ENCODE measurements around the gene DENND2A. TPM values are rescaled to one million over a fixed set of nuclear protein-coding genes. Genes with fewer than 3 reads are reported as not detected.
"Not testable (repeated sequence)": the region's sequence is repeated elsewhere in the genome, so short reads cannot be mapped to it uniquely, and the experiment has no call there.

Gene DENND2A
- total RNA-seq, 2 donors from 2014 or later, result not detected

DNA sequence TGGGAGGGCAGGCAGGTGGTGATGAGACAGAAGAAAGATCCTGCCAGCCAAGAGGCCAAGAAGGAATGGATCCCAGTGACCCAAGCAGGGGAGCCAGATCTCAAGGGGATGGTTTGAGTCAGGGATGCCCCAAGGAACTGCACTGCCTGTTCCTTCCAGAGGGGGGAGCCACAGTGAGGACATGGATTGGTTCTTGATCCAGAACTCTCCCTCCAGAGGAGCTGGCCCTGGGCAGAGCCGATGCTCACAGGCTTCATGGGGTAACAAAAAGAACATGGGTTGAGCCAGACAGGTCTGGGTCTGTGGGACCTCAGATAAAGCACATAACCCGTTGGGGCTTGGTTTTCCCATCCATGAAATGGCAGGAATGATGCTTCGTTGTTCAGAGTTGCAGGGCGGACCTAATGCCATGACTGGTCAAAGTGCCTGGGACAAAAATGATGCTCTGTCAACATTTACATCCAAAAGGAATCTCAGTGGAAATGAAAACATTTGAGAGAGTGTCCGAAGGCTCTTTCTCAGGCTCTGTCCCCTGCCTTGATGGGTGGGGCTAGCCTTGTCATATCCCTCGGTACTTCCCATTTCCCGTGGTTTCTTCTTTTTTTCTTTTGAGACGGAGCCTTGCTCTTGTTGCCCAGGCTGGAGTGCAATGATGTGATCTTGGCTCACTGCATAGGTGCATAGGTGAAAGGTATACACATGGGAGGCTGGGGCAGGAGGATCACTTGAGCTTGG lies 4.7 kb upstream of the DENND2A start:
- no peak overlapping the region for H3K27ac Mint-ChIP-seq
- H3K9me3 Mint-ChIP-seq, result no peaks in the 10 kb centered on the region
- H3K27me3 Mint-ChIP-seq, result peaks cover 24% of the 10 kb centered on the region
- H3K4me3 Mint-ChIP-seq, result no peak overlapping the region
- H3K36me3 Mint-ChIP-seq (ENCODE audit: low read depth), result no peaks in the 10 kb centered on the region
- ATAC-seq (replicated peaks), result no peak
- H3K4me1 Mint-ChIP-seq, result no peaks in the 10 kb centered on the region

DNA sequence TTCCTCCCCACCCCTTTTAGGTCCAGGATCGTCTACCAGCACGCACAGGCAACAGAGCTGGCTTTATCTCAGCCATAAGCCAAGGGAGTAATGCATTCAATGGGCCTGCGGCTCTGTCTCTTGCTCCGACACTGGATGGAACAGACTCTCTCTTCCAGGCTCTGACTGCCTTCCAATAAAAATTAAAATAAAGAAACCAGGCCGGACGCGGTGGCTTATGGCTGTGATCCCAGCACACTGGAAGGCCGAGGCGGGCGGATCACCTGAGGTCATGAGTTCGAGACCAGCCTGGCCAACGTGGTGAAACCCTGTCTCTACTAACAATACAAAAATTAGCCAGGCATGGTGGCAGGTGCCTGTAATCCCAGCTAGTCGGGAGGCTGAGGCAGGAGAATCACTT lies 4.1 kb upstream of the DENND2A start:
- not testable (repeated sequence) for H3K27ac Mint-ChIP-seq; ATAC-seq (replicated peaks); H3K9me3 Mint-ChIP-seq; H3K4me1 Mint-ChIP-seq; H3K36me3 Mint-ChIP-seq (ENCODE audit: low read depth); H3K4me3 Mint-ChIP-seq
- H3K27me3 Mint-ChIP-seq, result peaks cover 27% of the 10 kb centered on the region

DNA sequence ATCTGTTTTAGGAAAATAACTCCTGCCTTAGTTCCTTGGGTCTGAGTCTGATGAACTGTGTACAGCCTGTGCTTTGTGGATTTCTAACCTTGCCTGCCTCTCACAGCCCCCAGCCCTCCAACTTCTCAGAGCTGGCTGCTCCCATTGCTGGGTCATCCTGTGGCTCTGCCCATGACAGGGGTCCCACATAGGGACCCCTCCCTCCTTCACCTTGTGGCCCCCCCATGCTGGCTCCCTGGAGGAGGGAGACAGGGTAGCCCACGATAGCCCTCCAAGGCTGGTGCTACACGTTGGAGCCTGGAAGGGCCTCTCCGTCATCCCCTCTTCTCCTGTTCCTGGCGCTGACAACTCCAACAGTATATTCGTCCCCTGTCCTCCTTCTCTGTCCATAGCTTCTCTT lies 2.8 kb upstream of the DENND2A start:
- H3K27me3 Mint-ChIP-seq, result peaks cover 39% of the 10 kb centered on the region
- no peak overlapping the region for H3K4me3 Mint-ChIP-seq
- no peak for ATAC-seq (replicated peaks)
- no peaks in the 10 kb centered on the region for H3K36me3 Mint-ChIP-seq (ENCODE audit: low read depth)
- peaks cover 10% of the 10 kb centered on the region for H3K4me1 Mint-ChIP-seq
- H3K27ac Mint-ChIP-seq, result no peak overlapping the region
- H3K9me3 Mint-ChIP-seq, result no peaks in the 10 kb centered on the region

GRCh38 chr7:140641524-140642195 lies 1.0 kb upstream of the DENND2A start:
- no peak for ATAC-seq (replicated peaks)
- Mint-ChIP-seq H3K27me3 (peaks cover 54% of the 10 kb centered on the region), H3K9me3 (no peaks in the 10 kb centered on the region), H3K36me3 (ENCODE audit: low read depth) (no peaks in the 10 kb centered on the region), H3K27ac (no peak overlapping the region), H3K4me1 (peaks cover 10% of the 10 kb centered on the region), H3K4me3 (peak overlapping the region; percentile 5)

DNA sequence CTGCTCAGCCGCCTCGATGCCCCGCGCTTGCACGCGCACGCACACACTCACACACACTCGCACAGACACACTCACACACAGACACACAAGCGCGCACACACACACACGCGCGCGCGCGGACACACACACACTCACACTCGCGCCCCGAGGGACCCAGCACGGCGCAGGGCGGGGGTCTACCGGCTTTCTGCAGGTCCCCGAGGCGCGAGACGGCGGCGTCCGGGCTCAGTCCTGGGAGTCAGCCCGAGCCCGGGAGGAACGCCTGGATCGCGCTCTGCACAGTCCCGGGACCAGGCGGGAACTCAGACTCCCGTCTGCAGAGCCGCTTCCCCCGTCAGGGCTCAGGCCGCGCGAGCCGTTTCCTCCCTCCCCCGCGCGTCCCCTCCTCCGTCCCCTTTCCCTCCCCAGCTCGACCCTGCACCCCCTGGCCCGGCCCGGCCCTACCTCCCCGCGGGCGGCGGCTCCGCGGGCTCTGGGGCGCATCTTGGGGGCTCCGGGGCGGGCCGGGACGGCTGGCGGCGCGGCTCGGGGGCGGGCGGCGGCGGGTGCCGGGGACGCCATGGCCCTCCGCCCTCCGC lies 464 bp downstream of the DENND2A start:
- Mint-ChIP-seq H3K27ac (no peak overlapping the region), H3K4me1 (peaks cover 10% of the 10 kb centered on the region), H3K36me3 (ENCODE audit: low read depth) (no peaks in the 10 kb centered on the region), H3K9me3 (no peaks in the 10 kb centered on the region), H3K27me3 (peaks cover 61% of the 10 kb centered on the region), H3K4me3 (peak overlapping the region; percentile 79)
- ATAC-seq (replicated peaks), result peak; percentile 37

DNA sequence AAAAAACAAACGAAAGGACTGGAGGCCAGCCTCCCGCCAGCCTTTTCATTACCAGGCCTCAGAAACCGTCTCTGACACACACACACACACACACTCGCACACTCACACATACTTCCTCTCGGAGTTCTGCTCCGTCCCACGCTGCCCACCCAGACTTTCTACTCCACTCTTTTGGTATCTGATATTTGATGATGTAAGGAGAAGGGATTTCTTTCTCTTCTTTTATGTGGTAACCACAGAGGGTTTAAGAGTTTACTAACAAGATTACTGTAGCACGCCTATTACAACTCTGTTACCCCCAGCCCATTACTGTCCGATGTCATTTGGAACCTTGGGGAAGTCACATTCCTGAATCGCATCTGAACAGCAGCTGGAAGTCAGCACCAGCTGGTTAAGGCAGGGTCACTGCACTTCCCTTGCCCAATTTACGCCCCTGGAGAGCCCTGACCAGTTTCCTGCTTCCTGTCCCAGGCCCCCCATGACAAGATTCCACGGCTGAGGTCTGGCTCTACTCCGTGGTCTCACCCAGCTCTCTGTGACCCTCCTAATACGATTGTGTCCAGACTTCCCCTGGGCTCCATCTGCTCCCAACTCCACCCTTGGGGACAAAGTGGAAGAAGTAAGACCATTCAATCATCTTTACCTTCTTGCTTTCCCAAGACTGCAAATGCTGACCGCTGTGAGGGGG lies 1.1 kb downstream of the DENND2A start:
- Mint-ChIP-seq H3K4me1 (peaks cover 10% of the 10 kb centered on the region), H3K4me3 (peak overlapping the region; percentile 79), H3K27ac (no peak overlapping the region), H3K27me3 (peaks cover 58% of the 10 kb centered on the region), H3K9me3 (no peaks in the 10 kb centered on the region), H3K36me3 (ENCODE audit: low read depth) (no peaks in the 10 kb centered on the region)
- ATAC-seq (replicated peaks), result peak; percentile 40

DNA sequence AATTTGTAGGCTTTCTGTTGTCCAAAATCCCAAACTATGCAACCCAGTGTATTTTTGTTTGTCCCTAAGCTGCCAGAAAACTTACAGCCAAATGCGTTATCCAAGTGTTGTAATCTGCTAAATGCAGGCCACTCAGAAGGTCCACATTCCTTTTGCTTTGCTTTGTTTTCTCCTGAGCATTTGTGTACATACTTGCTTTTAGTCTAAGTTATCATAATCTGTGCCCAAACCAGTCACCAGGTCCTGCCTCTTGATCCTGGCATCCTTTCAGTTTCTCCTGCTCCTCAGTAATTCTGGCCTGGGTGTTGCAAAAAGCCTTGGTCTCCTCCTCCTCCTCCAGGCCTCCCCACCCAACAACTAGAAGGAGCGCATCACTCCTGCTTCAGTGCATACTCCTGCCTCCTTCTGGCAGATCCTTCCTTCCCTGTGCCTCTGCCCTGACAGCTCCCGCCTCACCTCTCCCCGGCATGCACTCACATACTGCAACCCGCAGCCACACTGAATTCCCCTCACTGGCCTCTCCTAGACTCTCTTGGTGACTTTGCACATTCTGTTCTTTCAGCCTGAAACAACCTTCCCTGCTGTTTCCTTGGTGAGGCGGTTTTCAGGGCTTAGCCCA lies 2.3 kb downstream of the DENND2A start:
- ATAC-seq (replicated peaks), result no peak
- Mint-ChIP-seq H3K27me3 (peaks cover 55% of the 10 kb centered on the region), H3K4me3 (no peak overlapping the region), H3K27ac (no peak overlapping the region), H3K36me3 (ENCODE audit: low read depth) (no peaks in the 10 kb centered on the region), H3K9me3 (no peaks in the 10 kb centered on the region), H3K4me1 (peaks cover 10% of the 10 kb centered on the region)

- Mint-ChIP-seq H3K4me1 (peaks cover 10% of the 10 kb centered on the region), H3K9me3 (no peaks in the 10 kb centered on the region), H3K36me3 (ENCODE audit: low read depth) (no peaks in the 10 kb centered on the region), H3K4me3 (no peak overlapping the region), H3K27ac (no peak overlapping the region), H3K27me3 (peaks cover 54% of the 10 kb centered on the region)
- no peak for ATAC-seq (replicated peaks)
Measured at GRCh38 chr7:140637400-140637799, 3.2 kb downstream of the DENND2A start.

- Mint-ChIP-seq H3K4me3 (no peak overlapping the region), H3K27ac (no peak overlapping the region), H3K4me1 (peaks cover 10% of the 10 kb centered on the region), H3K36me3 (ENCODE audit: low read depth) (no peaks in the 10 kb centered on the region), H3K9me3 (no peaks in the 10 kb centered on the region), H3K27me3 (peaks cover 46% of the 10 kb centered on the region)
- ATAC-seq (replicated peaks), result no peak
Measured at GRCh38 chr7:140635816-140636215, 4.8 kb downstream of the DENND2A start.

DNA sequence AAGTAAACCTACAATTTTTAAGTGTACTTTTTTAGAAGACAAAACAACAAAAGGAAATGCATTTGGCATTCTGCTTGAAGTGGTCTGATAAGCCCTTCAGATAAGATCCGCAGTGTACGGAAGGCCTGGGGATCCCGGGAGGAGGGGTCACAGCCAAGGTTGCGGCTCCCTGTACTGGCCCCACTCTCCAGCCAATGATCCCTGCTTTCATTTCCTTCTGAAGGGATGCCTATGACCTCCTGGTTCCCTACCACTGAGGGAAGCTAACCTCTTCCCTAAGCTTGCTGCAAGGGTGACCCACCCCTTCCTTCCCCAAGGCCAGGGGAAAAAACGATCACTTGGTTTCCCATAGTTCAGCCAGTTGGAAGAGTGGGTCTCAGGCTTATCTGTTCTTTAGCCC lies 5.3 kb downstream of the DENND2A start:
- peaks cover 10% of the 10 kb centered on the region for H3K4me1 Mint-ChIP-seq
- ATAC-seq (replicated peaks), result no peak
- no peaks in the 10 kb centered on the region for H3K9me3 Mint-ChIP-seq
- no peaks in the 10 kb centered on the region for H3K36me3 Mint-ChIP-seq (ENCODE audit: low read depth)
- no peak overlapping the region for H3K27ac Mint-ChIP-seq
- H3K27me3 Mint-ChIP-seq, result peaks cover 46% of the 10 kb centered on the region
- no peak overlapping the region for H3K4me3 Mint-ChIP-seq

- Mint-ChIP-seq H3K4me3 (no peak overlapping the region), H3K27me3 (peaks cover 24% of the 10 kb centered on the region), H3K27ac (no peak overlapping the region), H3K4me1 (no peaks in the 10 kb centered on the region), H3K9me3 (no peaks in the 10 kb centered on the region), H3K36me3 (ENCODE audit: low read depth) (no peaks in the 10 kb centered on the region)
- no peak for ATAC-seq (replicated peaks)
Measured at GRCh38 chr7:140631602-140632001, 9.0 kb downstream of the DENND2A start.

DNA sequence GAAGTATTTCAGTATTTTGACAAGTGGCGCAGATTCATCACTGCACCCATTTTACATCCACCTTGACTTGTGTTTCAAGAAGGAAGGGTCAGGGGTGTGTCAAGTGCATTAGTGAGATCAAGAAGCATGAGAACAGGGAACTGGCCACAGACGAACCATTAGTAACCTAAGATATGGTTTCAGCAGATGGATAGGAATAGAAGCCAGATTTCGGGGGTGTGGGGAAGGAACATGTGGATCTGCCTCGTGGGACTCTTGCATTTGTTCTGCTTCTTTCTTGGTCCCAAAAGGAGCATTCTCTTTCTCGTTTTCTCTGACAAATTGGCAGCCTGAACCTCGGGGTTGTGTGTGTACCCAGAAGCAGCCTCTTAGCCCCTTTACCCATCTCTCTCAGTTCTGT lies 9.6 kb downstream of the DENND2A start:
- Mint-ChIP-seq H3K4me3 (no peak overlapping the region), H3K4me1 (no peaks in the 10 kb centered on the region), H3K9me3 (no peaks in the 10 kb centered on the region), H3K36me3 (ENCODE audit: low read depth) (no peaks in the 10 kb centered on the region), H3K27me3 (peaks cover 23% of the 10 kb centered on the region), H3K27ac (no peak overlapping the region)
- ATAC-seq (replicated peaks), result no peak

GRCh38 chr7:140625908-140626868 lies 14.4 kb downstream of the DENND2A start:
- no peaks in the 10 kb centered on the region for H3K36me3 Mint-ChIP-seq (ENCODE audit: low read depth)
- no peaks in the 10 kb centered on the region for H3K4me1 Mint-ChIP-seq
- peaks cover 14% of the 10 kb centered on the region for H3K27me3 Mint-ChIP-seq
- no peak for ATAC-seq (replicated peaks)
- no peak overlapping the region for H3K4me3 Mint-ChIP-seq
- no peaks in the 10 kb centered on the region for H3K9me3 Mint-ChIP-seq
- H3K27ac Mint-ChIP-seq, result no peak overlapping the region

All from activated T-helper 17 cell treated with anti-CD3 and anti-CD28 coated beads, Interleukin-2, amount 50 U/mL, for 72 hours (primary cell).